IMR-90 (cell line): ENCODE measurements around the gene DPYD. TPM values are rescaled to one million over a fixed set of nuclear protein-coding genes. Genes with fewer than 3 reads are reported as not detected.
A peak's percentile ranks its signal among the peaks of the same experiment; 100 is the strongest.

Source experiments
- ATAC-seq: fragments of 200-7000 bp; cut with Tn5 transposase; 2 replicates; pipeline ENCODE4 v1.9.1; 2020; ENCODE audit warnings: low read depth, mild to moderate bottlenecking, moderate library complexity
- BruUV-seq: library from RNA; stranded (reverse); fragments of 400-500 nt; replicated peaks from 2 replicates; lab custom pipeline; 2021; lab: Mats Ljungman, UMichigan
- CTCF ChIA-PET: fragments of 300-600 bp; formaldehyde crosslinking; extraction: SDS; loops from one replicate; lab custom pipeline; 2021; ENCODE audit warnings: antibody characterized with exemption; lab: Yijun Ruan, JAX
- POLR2A ChIA-PET: fragments of 300-600 bp; sonication (Branson Sonifier 250); formaldehyde crosslinking; loops from one replicate; lab custom pipeline; 2022; ENCODE audit warnings: antibody characterized with exemption; ENCODE audit not compliant: unreplicated experiment; lab: Charles Lee
- DNase-seq: peaks from one replicate; pipeline ENCODE4 v3.0.0; 2013
- H2AFZ ChIP-seq: replicated peaks from 2 replicates; pipeline ENCODE3; 2013; ENCODE audit warnings: low read length, mild to moderate bottlenecking; ENCODE audit not compliant: poor library complexity
- H2AK5ac ChIP-seq: 2 replicates; pipeline ENCODE4 v1.6.1; 2013; ENCODE audit warnings: low read depth, low read length, inconsistent platforms
- H2AK9ac ChIP-seq: replicated peaks from 2 replicates; pipeline ENCODE3; 2013; ENCODE audit warnings: mild to moderate bottlenecking, low read depth, low read length, moderate library complexity; ENCODE audit not compliant: poor library complexity
- H2BK120ac ChIP-seq: 2 replicates; pipeline ENCODE4 v1.6.1; 2013; ENCODE audit warnings: low read depth, low read length, inconsistent platforms
- H2BK15ac ChIP-seq: 3 replicates; pipeline ENCODE4 v1.6.1; 2013; ENCODE audit warnings: low read depth, low read length, inconsistent platforms
- H2BK20ac ChIP-seq: 2 replicates; pipeline ENCODE4 v1.6.1; 2013; ENCODE audit warnings: low read depth, mild to moderate bottlenecking, inconsistent platforms, low read length, moderate library complexity
- H2BK5ac ChIP-seq: 2 replicates; pipeline ENCODE4 v1.6.1; 2013; ENCODE audit warnings: mild to moderate bottlenecking, low read depth, low read length, inconsistent platforms; ENCODE audit not compliant: poor library complexity, severe bottlenecking
- H3K14ac ChIP-seq: replicated peaks from 2 replicates; pipeline ENCODE4 v1.6.1; 2013; ENCODE audit warnings: low read depth, low read length, inconsistent platforms
- H3K18ac ChIP-seq: 2 replicates; pipeline ENCODE4 v1.6.1; 2013; ENCODE audit warnings: low read depth, low read length, control low read depth
- H3K23ac ChIP-seq: 2 replicates; pipeline ENCODE4 v1.6.1; 2013; ENCODE audit warnings: low read depth, low read length, inconsistent platforms
- H3K27ac ChIP-seq: 2 replicates; pipeline ENCODE4 v1.5.1; 2013; ENCODE audit warnings: mild to moderate bottlenecking, control low read depth, low read length; ENCODE audit not compliant: insufficient read depth
- H3K27me3 ChIP-seq: 2 replicates; pipeline ENCODE4 v1.6.1; 2013; ENCODE audit warnings: low read length; ENCODE audit not compliant: control insufficient read depth, insufficient read depth
- H3K36me3 ChIP-seq: 2 replicates; pipeline ENCODE4 v1.6.1; 2013; ENCODE audit warnings: low read length, mixed read lengths; ENCODE audit not compliant: control insufficient read depth, insufficient read depth
- H3K4ac ChIP-seq: 2 replicates; pipeline ENCODE4 v1.6.1; 2013; ENCODE audit warnings: low read depth, low read length, inconsistent platforms
- H3K4me1 ChIP-seq: 2 replicates; pipeline ENCODE4 v1.6.1; 2013; ENCODE audit warnings: low read length, mixed read lengths; ENCODE audit not compliant: control insufficient read depth, insufficient read depth
- H3K4me2 ChIP-seq: 2 replicates; pipeline ENCODE4 v1.6.1; 2013; ENCODE audit warnings: low read depth, mild to moderate bottlenecking, control low read depth, low read length, moderate library complexity
- H3K4me3 ChIP-seq: 2 replicates; pipeline ENCODE4 v1.5.1; 2013; ENCODE audit warnings: low read depth, mild to moderate bottlenecking, control low read depth, low read length, moderate library complexity; ENCODE audit not compliant: insufficient read depth
- H3K56ac ChIP-seq: 2 replicates; pipeline ENCODE4 v1.6.1; 2013; ENCODE audit warnings: low read length, inconsistent platforms; ENCODE audit not compliant: insufficient read depth; ENCODE audit errors: extremely low read depth
- H3K79me1 ChIP-seq, 2 experiments: 2 replicates each; pipeline ENCODE4 v1.6.1; 2013; ENCODE audit warnings: low read length in 2 of 2, inconsistent platforms in 1 of 2, low read depth in 1 of 2
- H3K9ac ChIP-seq: 2 replicates; pipeline ENCODE4 v1.6.1; 2013; ENCODE audit warnings: low read depth, low read length, control low read depth
- H3K9me1 ChIP-seq: 2 replicates; pipeline ENCODE4 v1.6.1; 2013; ENCODE audit warnings: low read length, inconsistent platforms; ENCODE audit not compliant: insufficient read depth
- H3K9me3 ChIP-seq: 2 replicates; pipeline ENCODE4 v1.6.1; 2013; ENCODE audit warnings: low read length; ENCODE audit not compliant: control insufficient read depth, insufficient read depth
- H4K20me1 ChIP-seq: 2 replicates; pipeline ENCODE4 v1.6.1; 2013; ENCODE audit warnings: low read length, inconsistent platforms; ENCODE audit not compliant: insufficient read depth
- H4K5ac ChIP-seq: 2 replicates; pipeline ENCODE4 v1.6.1; 2013; ENCODE audit warnings: mild to moderate bottlenecking, low read depth, low read length, control low read depth
- H4K8ac ChIP-seq, 2 experiments: 2 replicates each; pipeline ENCODE4 v1.6.1; 2013; ENCODE audit warnings: low read depth in 2 of 2, low read length in 2 of 2, control low read depth in 1 of 2, inconsistent platforms in 1 of 2
- H4K91ac ChIP-seq: 2 replicates; pipeline ENCODE4 v1.6.1; 2013; ENCODE audit warnings: low read depth, low read length, inconsistent platforms; ENCODE audit not compliant: insufficient read depth
- CEBPB ChIP-seq: IDR thresholded peaks from 2 replicates; pipeline ENCODE4 v1.6.1; 2012; ENCODE audit warnings: low read depth, low read length, improper control_type of control experiment
- WGBS, 2 experiments: methylation state at CpG; one replicate each; pipeline versions ENCODE4 v1.1.5 to v1.1.7; 2013; ENCODE audit warnings: missing lambda C conversion rate in 2 of 2; ENCODE audit not compliant: insufficient read length in 1 of 2; ENCODE audit errors: extremely low coverage in 2 of 2; 5-methylcytosine and 5-hydroxymethylcytosine counted together
- dilution Hi-C: fragments of 300-500 bp; cut with HindIII; formaldehyde crosslinking; loops from one replicate; pipeline ENCODE4 v1.14.3; 2018; ENCODE audit warnings: low sequenced_read_pairs; ENCODE audit not compliant: unreplicated experiment
- in situ Hi-C: fragments of 300-500 bp; cut with MboI; formaldehyde crosslinking; loops from 3 replicates; pipeline ENCODE4 v1.14.3; 2019; ENCODE audit warnings: low sequenced_read_pairs, inconsistent platforms, mixed read lengths
- intact Hi-C: fragments of 100-400 bp; cut with micrococcal nuclease; formaldehyde crosslinking; loops from 2 replicates; pipeline ENCODE4 v1.10.0; 2022
- polyA plus RNA-seq, 3 experiments: library from polyadenylated mRNA; depleted of rRNA; stranded (reverse); fragments of >200 nt; gene quantifications; 2 replicates each; pipeline ENCODE4 v1.2.3, GENCODE V29; 2012; ENCODE audit warnings: low replicate concordance in 1 of 3
- total RNA-seq: library from RNA; depleted of rRNA; stranded (reverse); fragments of >200 nt; gene quantifications from 2 replicates; pipeline ENCODE4 v1.2.3, GENCODE V29; 2012
- TF ChIP-seq, protein P1 (sequence below): conservative IDR thresholded peaks from 2 replicates; pipeline ENCODE4 v1.5.1; 2012; ENCODE audit warnings: mild to moderate bottlenecking, low read depth, low read length, improper control_type of control experiment

Gene DPYD
- total and polyA plus RNA-seq, 2 of the 4 experiments (the other 2 are of a cell fraction): 9.3 to 47.3 TPM

DNA sequence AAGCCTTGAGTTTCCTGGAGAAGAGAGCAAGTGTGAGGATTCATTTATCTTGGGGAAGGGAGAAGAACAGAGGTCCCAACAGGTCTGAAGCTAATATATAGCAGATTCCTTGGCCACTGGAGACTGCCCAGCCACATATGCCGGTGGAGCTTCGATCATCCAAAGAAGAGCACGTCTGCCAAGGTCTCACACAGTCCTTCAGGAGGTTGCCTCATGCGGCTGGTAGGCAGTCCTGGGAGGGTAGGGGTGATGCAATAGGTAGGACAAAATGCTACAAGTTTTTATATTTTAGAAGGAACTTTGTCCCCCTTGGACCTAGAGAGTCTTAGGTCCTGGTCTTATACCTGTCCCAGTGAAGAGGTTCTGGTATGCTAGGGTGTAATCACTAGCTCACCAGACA, 582.5 kb downstream of the DPYD start:
- ChIA-PET CTCF (no interaction called here), POLR2A (no interaction called here)
- intact Hi-C loops (loop anchor here (10.0 kb wide), 1 partner anchor 374 kb away; no protein-coding TSS in a partner anchor), in situ Hi-C loops (no loop called here), dilution Hi-C loops (no loop called here)
- Histone ChIP-seq H4K91ac (no peak overlapping the region), H3K4ac (no peak overlapping the region; the same call in 1 of the 2 replicates), H2BK120ac (no peak overlapping the region), H3K36me3 (no peaks in the 10 kb centered on the region), H3K23ac (no peak overlapping the region), H3K27ac (no peak overlapping the region), H2BK5ac (no peak overlapping the region), H3K27me3 (no peaks in the 10 kb centered on the region), H4K5ac (no peak overlapping the region), H3K56ac (no peak overlapping the region), H4K20me1 (no peaks in the 10 kb centered on the region), H3K79me1 (no peaks in the 10 kb centered on the region), H3K14ac (no peak overlapping the region), H3K4me2 (no peak overlapping the region), H2AK5ac (no peak overlapping the region), H3K4me3 (no peak overlapping the region), H3K9me3 (no peaks in the 10 kb centered on the region), H3K9ac (no peak overlapping the region), H3K4me1 (peaks cover 6% of the 10 kb centered on the region), H3K18ac (no peak overlapping the region), H2AFZ (no peak overlapping the region), H2BK15ac (no peak overlapping the region), H2BK20ac (no peak overlapping the region), H2AK9ac (no peak overlapping the region), H4K8ac (no peak overlapping the region), H3K9me1 (no peaks in the 10 kb centered on the region)
- 100% methylated on average over 2 of the region's 4 CpGs; no CpG with 5 or more reads in 1 of the 2 experiments for WGBS, 2 experiments
- TF ChIP-seq, protein P1, sequence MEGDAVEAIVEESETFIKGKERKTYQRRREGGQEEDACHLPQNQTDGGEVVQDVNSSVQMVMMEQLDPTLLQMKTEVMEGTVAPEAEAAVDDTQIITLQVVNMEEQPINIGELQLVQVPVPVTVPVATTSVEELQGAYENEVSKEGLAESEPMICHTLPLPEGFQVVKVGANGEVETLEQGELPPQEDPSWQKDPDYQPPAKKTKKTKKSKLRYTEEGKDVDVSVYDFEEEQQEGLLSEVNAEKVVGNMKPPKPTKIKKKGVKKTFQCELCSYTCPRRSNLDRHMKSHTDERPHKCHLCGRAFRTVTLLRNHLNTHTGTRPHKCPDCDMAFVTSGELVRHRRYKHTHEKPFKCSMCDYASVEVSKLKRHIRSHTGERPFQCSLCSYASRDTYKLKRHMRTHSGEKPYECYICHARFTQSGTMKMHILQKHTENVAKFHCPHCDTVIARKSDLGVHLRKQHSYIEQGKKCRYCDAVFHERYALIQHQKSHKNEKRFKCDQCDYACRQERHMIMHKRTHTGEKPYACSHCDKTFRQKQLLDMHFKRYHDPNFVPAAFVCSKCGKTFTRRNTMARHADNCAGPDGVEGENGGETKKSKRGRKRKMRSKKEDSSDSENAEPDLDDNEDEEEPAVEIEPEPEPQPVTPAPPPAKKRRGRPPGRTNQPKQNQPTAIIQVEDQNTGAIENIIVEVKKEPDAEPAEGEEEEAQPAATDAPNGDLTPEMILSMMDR: no peak
- peak; percentile 35; the same call in 1 of the 2 replicates for TF ChIP-seq CEBPB
- no TSS peak for BruUV-seq
- ATAC-seq: no peak
- DNase-seq: no peak
